ENCODE results near the gene CNTNAP5.
"Not testable (repeated sequence)": the region's sequence is repeated elsewhere in the genome, so short reads cannot be mapped to it uniquely, and the experiment has no call there.

The CNTNAP5 gene

DNA sequence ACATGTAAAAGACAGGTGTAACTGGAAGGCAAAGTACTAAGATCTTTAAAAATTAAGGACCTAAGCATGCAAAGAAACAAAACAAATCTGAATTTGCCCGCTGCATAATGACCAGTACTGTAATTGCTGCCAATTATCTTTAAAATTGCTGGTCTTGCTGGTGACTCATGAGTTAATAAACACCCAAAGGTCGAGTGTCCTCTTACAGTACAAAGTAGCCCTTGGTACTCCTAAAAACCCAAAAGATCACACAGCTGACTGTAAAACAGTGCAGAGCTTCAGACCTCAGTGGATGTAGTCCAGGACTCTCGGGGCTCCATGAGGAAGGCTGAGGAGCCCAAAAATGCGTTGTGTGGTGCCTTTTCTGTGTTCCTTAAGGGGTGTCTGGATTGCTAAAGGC, 308.7 kb downstream of the CNTNAP5 start:
- no peak for FAIRE-seq

DNA sequence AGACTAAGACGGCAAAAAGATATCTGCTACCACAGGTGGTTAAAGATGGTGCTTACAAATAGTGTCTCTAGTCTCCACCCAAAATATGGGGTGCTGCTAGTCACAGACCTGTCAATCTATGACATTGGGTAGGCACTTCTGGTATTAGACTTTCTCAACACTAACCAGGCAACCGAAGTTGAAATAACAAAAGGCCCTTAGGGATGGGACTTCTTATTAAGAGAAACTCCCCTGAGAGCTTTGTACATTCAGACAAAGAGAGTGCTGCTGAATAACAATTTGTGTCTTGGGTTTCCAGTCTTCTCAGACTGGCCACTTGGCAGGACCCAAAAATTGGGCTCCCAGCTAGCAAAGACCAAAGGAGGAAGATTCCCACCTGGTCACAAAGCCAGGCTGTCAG, 310.0 kb downstream of the CNTNAP5 start:
- no peak for FAIRE-seq

DNA sequence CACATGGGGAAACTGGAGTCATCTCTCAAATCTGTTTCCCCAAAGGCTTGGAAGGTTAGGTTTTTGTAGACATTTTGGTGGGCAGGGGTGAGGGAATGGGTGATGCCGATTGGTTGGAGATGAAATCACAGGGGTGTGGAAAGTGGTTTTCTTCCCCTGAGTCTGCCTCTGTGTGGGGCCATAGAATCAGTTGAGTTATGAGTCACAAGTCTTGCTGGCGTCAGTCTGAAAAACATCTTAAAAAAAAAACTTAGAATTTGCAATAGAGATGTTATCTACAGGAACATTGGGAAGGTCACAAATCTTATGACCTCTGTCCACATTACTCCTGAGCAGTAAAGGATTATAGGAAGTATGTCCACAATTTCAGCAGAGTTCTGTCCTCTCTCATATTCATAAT, 314.6 kb downstream of the CNTNAP5 start:
- no peak for FAIRE-seq

DNA sequence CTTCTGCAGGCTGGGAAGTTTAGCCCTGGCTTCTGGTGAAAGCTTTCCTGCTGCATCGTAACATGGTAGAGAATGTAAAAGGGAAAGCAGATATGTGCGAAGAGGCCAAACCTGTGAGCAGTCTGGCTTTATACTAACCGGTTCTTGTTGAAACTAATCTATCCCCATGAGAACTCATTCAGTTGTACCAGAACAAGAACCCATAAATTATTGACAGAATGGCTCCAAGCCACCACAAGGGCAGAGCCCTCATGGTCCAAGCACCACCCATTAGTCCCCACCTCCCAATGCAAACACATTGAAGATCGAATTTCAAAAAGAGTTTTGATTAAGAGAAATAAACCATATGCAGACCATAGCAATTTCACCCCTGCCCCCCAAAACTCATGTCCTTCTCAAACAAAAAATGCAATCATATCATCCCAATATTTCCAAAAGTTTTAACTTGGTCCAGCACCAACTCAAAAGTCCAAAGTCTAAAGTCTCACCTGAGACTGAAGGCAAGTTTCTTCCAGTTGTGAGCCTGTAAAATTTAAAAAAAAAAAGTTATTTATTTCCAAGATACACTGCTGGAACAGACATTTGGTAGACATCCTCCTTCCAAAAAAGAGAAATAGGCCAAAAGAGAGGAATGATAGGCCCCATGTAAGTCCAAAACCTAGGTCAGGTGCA, 318.9 kb downstream of the CNTNAP5 start:
- FAIRE-seq, result no peak

DNA sequence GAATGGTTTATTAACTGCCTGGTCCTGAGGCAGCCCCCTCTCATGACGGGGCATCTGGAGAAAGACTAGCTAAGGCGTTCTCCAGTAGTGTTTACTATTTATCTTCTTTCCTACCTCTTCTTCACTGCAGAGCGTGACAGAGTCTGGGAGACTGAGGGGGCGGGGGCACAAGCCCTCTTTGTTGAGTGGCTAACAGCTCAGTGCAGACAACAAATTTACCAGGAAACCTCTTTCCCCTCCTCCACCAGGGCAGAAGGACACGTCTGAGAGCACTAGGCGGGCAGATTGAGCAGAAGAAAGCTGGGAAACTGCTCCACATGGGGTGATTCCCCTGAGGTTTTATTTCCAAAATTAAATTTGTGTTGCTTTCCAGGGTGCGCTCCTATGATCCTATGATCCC, 322.1 kb downstream of the CNTNAP5 start:
- FAIRE-seq, result no peak

DNA sequence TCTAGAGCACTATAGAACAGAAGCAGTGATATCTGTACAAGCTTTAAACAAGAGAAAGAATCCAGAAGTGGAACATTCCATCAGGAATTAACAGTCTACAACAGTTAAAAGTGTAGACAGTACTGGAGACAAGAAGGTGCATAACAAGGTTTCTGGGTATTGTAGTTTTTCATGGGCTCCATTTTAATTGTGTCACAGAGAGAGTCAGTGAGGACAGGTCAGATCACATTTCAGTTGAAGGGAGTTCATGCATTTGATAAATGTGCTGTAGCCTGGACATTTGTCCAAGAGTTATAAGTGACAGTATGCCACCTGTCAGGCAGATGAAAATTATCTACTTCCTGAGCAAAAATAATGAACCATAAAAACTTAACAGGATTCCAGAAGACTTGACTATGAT, 328.6 kb downstream of the CNTNAP5 start:
- no peak for FAIRE-seq

DNA sequence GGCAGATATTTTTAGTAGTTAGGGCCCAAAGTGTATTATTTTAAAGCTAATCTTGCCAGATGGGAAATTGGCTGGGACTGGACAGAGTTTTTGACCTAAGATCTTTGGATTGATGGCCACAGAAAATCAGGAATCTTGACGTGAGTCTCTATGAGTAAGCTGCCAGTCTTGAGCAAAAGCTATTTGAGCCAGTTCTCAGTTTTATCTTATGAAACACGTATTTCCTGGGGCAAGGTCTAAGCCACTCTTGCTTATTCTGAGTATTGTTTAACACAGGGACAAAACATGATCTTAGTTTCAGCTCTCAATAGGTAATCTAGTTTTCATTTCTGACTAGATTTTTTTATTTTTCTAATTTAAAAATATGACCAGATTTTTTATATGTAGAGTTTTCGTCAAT, 329.4 kb downstream of the CNTNAP5 start:
- no peak for FAIRE-seq

DNA sequence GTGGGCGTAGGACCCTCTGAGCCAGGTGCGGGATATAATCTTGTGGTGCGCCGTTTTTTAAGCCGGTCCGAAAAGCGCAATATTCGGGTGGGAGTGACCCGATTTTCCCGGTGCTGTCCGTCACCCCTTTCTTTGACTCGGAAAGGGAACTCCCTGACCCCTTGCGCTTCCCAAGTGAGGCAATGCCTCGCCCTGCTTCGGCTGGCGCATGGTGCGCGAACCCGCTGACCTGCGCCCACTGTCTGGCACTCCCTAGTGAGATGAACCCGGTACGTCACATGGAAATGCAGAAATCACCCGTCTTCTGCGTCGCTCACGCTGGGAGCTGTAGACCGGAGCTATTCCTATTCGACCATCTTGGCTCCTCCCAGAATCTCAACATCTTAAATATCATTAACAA, 336.9 kb downstream of the CNTNAP5 start:
- FAIRE-seq, result not testable (repeated sequence)

DNA sequence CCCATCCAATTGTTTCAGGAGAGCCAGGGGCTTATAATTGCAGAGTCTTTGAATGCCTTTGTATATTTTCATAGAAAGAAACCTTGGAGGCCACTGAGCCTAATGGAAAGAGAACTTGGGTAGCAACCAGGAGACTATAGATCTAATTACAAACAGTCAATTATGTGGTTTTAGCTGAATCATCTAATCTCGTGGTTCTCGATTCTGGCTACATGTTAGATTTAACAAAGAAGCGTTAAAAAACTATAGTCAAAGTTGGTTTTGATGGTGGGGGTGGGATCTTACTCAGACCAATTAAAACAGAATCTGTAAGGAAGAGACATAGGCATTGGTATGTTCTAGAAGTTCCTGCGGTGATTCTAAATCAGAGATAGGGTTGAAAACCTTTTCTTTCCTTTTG, 344.1 kb downstream of the CNTNAP5 start:
- no peak for FAIRE-seq

DNA sequence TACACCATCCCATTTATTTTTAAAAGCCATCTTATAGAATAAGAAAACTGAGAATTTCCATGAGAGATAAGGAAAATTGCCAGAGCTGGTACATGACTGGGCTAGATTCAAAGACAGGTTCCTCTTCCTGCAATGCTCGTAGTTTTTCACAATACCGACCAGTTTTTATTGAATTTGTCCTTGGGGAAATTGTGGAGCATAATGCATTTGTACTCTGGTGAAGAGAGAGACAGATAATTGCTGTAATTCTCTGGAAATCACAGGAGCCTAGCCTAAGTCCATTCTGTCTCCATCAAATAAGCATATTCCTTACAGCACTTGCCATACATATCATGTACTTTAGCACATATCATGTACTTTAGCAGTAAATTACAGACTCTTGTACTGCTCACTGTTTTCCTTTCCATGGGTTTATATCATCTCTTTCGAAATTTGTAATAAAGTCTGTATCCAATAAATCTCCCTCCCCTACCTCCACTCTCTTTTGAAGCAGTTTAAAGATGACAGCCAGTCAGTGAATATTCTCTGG, 355.2 kb downstream of the CNTNAP5 start:
- FAIRE-seq, result no peak

DNA sequence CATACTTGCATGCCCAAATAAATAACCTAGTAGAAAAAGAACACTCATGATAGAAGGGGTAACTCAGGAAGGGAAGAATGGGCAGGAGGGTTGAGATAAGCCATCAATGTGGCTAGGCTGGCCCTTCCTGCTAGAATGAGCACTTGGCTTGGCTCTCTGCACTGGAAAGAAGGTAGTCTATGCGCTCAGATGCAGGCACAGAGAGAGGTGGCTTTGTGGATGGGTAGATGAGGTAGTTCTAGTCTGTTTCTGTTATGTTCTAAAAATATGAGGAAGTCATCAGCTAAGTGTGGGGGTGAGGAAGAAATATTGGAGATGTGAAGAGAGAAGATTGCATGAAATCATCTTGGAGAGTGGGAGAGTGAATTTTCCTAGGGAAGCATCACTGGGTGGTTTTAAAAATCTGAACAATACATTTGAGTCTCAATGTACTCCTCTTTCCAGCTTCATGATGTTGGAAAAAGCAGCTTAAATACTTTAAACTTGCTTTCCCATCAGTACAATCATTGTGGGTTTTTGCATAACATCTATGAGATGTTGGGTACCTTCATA, 357.1 kb downstream of the CNTNAP5 start:
- no peak for FAIRE-seq

DNA sequence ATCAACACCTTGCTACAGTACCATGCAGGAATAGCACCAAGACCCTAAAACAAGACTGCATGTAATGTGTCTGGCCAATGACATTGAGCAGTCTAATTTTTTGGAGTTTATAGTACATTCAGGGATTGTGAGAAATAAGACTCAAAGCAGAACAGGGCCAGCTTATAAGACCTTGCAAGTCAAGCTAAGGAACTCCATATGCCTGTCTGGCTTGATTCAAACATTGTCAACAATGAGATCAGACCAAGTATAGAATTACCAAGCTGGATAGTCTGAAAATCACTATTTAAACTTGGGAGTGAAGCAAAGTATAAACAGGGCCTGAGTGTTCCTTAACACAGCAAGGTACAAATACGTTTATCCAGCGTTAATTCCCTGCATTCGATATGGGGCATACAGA, 370.9 kb downstream of the CNTNAP5 start:
- FAIRE-seq, result no peak

DNA sequence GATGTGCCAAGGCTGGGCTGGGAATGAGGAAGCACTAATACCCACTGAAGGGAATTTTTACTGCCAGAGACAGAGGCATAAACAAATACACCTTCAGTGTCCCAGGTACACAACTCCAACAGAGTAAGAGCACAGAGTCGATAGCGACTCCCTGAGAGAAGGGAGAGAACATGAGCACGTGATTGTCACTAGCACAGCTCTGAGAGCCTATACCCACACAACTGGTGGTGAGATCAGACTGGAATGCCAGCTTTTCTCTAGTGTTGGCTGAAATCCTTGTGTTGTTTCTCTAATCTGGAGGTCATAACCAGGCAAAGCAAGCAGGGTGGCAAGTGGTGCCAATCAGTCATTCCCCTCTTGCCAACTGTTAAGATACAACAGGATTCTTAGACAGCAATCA, 377.2 kb downstream of the CNTNAP5 start:
- FAIRE-seq, result no peak

DNA sequence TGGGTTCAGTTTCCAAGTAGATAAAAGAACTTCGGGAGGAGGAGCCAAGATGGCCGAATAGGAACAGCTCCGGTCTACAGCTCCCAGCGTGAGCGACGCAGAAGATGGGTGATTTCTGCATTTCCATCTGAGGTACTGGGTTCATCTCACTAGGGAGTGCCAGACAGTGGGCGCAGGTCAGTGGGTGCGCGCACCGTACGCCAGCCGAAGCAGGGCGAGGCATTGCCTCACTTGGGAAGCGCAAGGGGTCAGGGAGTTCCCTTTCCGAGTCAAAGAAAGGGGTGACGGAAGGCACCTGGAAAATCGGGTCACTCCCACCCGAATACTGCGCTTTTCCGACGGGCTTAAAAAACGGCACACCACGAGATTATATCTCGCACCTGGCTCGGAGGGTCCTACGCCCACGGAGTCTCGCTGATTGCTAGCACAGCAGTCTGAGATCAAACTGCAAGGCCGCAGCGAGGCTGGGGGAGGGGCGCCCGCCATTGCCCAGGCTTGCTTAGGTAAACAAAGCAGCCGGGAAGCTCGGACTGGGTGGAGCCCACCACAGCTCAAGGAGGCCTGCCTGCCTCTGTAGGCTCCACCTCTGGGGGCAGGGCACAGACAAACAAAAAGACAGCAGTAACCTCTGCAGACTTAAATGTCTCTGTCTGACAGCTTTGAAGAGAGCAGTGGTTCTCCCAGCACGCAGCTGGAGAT, 382.9 kb downstream of the CNTNAP5 start:
- not testable (repeated sequence) for FAIRE-seq

DNA sequence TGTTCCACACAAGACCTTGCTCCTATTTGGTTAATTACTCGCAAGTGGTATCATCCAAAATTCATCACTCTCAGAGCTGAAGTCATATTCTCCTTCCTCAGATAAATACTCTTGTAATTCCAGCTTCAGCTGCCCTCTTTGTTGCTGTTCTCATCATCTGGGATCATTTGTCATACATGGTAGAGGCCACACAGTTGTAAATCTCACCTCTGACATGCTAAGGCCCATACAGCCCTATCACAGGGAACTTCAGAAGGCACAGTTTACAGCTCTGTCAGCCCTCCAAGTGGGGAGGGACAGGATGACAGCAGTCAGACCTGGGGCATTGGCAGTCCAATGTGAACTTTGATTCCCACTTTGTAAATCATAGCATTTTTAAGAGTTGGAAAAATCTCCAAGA, 399.0 kb downstream of the CNTNAP5 start:
- FAIRE-seq, result no peak

DNA sequence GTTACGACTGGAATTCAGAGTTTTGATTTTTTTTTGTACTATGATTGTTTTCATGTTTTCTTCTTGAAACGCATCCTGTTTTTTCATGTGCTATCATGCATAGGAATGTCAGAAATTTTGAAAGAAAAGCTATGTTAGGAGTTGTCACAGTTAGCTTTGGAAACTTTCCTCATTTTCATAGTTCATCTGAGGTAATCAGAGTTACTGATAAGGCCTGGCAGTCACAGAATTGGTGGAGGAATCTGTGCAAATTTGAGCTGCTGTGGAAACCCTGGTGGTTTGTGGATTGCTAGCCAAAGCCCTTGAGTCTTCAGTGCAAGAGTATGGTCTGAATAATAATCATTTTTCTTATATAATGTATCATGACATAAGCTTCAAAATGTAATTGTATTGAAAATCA, 401.0 kb downstream of the CNTNAP5 start:
- no peak for FAIRE-seq

DNA sequence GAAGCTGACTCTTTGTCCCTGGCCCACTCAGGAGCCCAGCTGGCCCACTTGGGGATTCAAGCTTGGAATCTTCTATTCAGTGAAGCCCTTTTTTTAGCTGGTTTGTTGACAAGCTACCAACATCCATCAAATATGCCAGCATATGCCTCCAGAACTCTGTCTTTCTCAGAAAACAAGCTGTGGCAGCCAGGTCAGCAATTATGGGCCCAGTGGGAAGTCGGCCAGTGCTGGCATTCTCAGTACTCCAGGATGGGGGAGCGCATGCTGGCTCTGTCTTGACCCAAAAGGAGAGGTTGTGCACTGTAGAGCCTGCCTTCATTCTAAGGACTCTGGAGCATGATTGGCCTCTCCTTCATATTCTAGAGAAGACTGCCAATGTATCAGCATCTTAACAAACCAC, 401.5 kb downstream of the CNTNAP5 start:
- no peak for FAIRE-seq

DNA sequence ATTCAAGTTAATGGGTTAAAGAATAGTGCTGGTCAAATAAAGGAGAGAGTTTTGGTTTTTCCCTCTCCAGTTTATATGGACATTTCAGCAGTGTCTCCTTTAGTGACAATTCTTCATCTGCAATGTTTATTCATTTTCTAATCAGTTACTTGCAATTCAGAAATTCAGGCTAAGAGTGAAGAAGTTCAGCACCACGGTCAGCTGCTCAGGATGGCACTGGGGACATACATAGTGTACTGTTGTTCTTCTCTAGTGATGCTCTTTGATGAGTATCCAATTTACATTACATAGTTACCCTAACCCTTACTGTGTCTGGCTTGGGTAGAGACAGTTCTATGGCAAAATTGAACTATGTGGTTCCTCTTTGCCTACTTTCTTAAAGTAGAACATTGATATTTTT, 412.7 kb downstream of the CNTNAP5 start:
- no peak for FAIRE-seq

DNA sequence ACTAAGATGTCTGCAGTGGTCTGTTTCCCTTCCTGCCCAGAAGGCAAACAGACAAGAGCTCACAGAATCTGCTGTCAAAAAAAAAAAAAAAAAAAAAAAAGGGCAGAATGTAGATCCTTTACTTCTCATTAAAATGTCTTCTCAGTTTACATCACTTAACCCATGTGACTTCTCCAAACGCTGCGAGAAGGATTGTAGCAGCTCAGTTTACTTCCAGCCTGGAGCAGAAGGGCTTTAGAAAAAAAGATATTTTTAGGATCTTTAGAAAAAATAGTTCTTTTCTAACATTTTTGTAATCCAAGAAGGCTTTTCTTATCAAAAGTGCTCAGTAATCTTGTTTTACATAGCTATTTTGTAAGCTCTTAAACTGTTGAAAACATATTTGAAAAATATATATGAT, 425.4 kb downstream of the CNTNAP5 start:
- no peak for FAIRE-seq

DNA sequence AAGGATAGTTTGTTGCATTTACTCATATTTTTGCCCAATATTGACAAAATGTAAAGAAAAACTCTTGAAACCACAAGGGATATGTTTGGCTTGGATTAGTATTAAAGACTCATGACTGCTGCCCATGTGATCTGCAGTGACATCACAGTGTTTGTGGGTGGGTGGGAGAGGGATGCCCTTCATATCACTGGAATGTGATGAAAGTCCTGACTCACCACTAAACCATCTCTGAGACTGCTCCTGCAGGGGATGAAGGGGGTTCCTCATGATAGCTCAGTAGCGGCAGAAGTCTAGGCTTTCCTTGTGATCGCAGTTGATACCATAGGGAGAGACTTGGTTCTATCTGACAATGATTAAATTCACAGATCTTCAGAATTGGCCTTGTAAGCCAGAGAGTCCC, 451.2 kb downstream of the CNTNAP5 start:
- FAIRE-seq, result no peak

DNA sequence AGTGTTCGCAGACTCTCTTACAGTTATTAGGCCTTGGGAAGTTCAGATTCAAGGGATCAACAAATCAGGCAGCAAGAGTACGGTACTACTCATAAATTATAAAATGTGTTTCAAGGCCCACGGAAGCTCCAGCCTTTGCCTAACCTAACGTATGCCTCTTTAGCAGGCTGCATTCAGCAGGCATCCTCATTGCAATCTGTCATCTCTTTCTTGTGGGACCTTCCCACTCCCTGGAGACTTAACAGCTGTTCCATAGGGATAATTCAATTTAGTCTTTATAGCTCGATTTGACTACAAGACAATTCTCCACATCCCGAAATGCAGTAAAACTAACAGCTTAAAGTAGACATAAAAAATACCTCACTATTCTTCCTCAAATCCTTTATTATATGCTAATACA, 453.7 kb downstream of the CNTNAP5 start:
- no peak for FAIRE-seq

DNA sequence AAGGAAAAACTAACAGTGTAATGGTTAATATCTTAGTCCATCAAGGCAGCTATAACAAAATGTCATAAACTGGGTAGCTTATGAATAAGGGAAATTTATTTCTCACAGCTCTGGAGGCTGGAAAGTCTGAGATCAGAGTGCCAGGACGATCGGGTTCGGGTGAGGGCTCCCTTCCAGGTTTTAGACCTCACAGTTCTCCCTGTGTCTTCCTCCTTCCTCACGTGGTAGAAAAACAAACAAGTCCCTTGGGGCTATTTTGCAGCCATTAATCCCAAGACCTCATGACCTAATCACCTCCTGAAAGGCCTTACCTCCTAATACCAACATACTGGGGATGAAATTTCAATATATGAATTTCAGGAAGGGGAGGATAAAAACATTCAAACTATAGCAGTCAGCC, 455.9 kb downstream of the CNTNAP5 start:
- FAIRE-seq, result no peak

DNA sequence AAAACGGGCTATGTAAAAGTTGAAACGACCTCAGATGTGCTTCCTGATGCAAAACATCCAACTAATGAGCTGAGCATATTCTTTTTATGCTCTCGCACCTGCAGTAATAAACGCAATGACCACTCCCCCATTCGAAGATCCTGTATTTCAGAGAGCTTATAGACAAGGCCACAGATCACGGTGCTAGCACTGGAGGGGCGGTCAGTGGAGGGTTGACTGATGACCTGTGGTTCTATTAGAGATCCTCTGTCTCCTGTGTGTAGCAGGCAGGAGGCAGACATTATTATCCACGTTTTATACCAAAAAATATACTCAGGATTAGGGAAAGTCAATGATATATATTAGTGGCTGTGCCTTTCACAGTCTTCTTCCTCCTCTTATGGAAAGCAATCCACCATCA, 457.0 kb downstream of the CNTNAP5 start:
- FAIRE-seq, result no peak

DNA sequence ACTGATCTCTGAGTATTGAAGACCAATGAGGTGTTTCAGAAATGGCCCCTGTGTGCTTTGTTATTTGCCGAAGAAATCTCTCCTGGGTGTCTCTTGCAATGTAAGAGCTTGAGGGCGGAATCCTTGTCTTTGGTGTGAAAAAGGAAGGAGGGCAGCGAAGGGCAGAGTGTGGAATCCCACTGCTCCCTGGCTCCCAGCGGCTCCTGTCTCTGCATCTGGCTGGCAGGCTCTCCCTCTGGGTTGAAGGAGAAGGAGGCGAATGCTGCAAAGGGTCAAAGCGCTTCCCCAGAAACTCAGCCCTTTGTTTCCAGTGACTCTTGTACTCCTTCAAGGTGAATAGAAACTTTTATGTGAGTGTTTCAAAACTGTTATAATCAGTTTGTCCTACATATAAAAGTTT, 457.5 kb downstream of the CNTNAP5 start:
- FAIRE-seq, result no peak
